WTC11 (cell line): ENCODE results near the gene FGF1.

ENCODE experiments used
- FOXP1 ChIP-seq: sonication (generic); formaldehyde crosslinking; IDR thresholded peaks from 2 replicates; pipeline ENCODE4 v1.8.0; 2022; ENCODE audit warnings: missing genetic modification reagents, mild to moderate bottlenecking, moderate library complexity, borderline replicate concordance
- IRF2 ChIP-seq: sonication (generic); formaldehyde crosslinking; IDR thresholded peaks from 2 replicates; pipeline ENCODE4 v1.8.0; 2022; ENCODE audit warnings: low read depth, missing genetic modification reagents, borderline replicate concordance
- MXD4 ChIP-seq: fragments of 250-450 bp; sonication (Bioruptor Pico); IDR thresholded peaks from 2 replicates; pipeline ENCODE4 v1.8.0; 2021; ENCODE audit warnings: mild to moderate bottlenecking, moderate library complexity, borderline replicate concordance
- OVOL2 ChIP-seq: fragments of 250-450 bp; sonication (Bioruptor Pico); IDR thresholded peaks from 2 replicates; pipeline ENCODE4 v1.9.0; 2021; ENCODE audit warnings: mild to moderate bottlenecking, borderline replicate concordance
- TEAD1 ChIP-seq: sonication (generic); formaldehyde crosslinking; IDR thresholded peaks from 2 replicates; pipeline ENCODE4 v1.8.0; 2022; ENCODE audit warnings: mild to moderate bottlenecking, missing genetic modification reagents
- ZNF416 ChIP-seq: fragments of 250-450 bp; sonication (Bioruptor Pico); IDR thresholded peaks from 2 replicates; pipeline ENCODE4 v1.9.0; 2021; ENCODE audit warnings: mild to moderate bottlenecking, inconsistent platforms
- TF ChIP-seq, protein P1 (sequence below): sonication (generic); formaldehyde crosslinking; IDR thresholded peaks from 2 replicates; pipeline ENCODE4 v1.8.1; 2022; ENCODE audit warnings: low read depth, mild to moderate bottlenecking, moderate library complexity, missing genetic modification reagents, borderline replicate concordance
- TF ChIP-seq, protein P2 (sequence below): fragments of 200-600 bp; IDR thresholded peaks from 2 replicates; pipeline ENCODE4 v1.8.0; 2022; ENCODE audit warnings: antibody characterized with exemption
- TF ChIP-seq, protein P3 (sequence below): sonication (generic); formaldehyde crosslinking; IDR thresholded peaks from 2 replicates; pipeline ENCODE4 v1.8.0; 2022; ENCODE audit warnings: mild to moderate bottlenecking, missing genetic modification reagents
- TF ChIP-seq, protein P4 (sequence below): sonication (generic); formaldehyde crosslinking; IDR thresholded peaks from 2 replicates; pipeline ENCODE4 v1.8.1; 2023; ENCODE audit warnings: mild to moderate bottlenecking, missing genetic modification reagents, moderate library complexity
- TF ChIP-seq, protein P5 (sequence below): sonication (generic); formaldehyde crosslinking; IDR thresholded peaks from 2 replicates; pipeline ENCODE4 v1.8.0; 2022; ENCODE audit warnings: mild to moderate bottlenecking, missing genetic modification reagents
- TF ChIP-seq, protein P6 (sequence below): sonication (generic); formaldehyde crosslinking; IDR thresholded peaks from 2 replicates; pipeline ENCODE4 v1.8.0; 2022; ENCODE audit warnings: mild to moderate bottlenecking, missing genetic modification reagents
- TF ChIP-seq, protein P7 (sequence below): sonication (generic); formaldehyde crosslinking; IDR thresholded peaks from 2 replicates; pipeline ENCODE4 v1.8.1; 2023; ENCODE audit warnings: mild to moderate bottlenecking, missing genetic modification reagents
- TF ChIP-seq, protein P8 (sequence below): fragments of 250-450 bp; sonication (Bioruptor Pico); IDR thresholded peaks from 2 replicates; pipeline ENCODE4 v1.9.0; 2021; ENCODE audit warnings: mild to moderate bottlenecking

DNA sequence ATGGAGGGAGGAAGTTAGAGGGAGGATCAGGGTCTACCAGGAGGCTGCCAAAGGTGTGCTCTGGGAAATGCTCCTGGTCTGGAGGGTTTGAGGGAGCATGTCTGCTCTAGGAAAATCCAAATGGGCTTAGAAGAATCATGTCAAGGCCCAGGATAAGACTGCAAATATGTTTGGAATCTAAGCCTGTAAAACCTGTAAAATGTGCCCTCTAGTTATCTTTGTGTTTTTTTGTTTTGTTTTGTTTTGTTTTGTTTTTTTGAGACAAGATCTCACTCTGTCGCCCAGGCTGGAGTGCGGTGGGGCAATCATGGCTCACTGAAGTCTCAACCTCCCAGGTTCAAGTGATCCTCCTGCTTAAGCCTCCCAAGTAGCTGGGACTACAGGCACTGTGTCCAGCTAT lies 135.4 kb downstream of the FGF1 start:
- TF ChIP-seq, protein P1, sequence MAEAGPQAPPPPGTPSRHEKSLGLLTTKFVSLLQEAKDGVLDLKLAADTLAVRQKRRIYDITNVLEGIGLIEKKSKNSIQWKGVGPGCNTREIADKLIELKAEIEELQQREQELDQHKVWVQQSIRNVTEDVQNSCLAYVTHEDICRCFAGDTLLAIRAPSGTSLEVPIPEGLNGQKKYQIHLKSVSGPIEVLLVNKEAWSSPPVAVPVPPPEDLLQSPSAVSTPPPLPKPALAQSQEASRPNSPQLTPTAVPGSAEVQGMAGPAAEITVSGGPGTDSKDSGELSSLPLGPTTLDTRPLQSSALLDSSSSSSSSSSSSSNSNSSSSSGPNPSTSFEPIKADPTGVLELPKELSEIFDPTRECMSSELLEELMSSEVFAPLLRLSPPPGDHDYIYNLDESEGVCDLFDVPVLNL (CRISPR knock-in tag), result no peak
- TF ChIP-seq, protein P2, sequence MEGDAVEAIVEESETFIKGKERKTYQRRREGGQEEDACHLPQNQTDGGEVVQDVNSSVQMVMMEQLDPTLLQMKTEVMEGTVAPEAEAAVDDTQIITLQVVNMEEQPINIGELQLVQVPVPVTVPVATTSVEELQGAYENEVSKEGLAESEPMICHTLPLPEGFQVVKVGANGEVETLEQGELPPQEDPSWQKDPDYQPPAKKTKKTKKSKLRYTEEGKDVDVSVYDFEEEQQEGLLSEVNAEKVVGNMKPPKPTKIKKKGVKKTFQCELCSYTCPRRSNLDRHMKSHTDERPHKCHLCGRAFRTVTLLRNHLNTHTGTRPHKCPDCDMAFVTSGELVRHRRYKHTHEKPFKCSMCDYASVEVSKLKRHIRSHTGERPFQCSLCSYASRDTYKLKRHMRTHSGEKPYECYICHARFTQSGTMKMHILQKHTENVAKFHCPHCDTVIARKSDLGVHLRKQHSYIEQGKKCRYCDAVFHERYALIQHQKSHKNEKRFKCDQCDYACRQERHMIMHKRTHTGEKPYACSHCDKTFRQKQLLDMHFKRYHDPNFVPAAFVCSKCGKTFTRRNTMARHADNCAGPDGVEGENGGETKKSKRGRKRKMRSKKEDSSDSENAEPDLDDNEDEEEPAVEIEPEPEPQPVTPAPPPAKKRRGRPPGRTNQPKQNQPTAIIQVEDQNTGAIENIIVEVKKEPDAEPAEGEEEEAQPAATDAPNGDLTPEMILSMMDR, result no peak
- no peak for TF ChIP-seq MXD4
- TF ChIP-seq, protein P3, sequence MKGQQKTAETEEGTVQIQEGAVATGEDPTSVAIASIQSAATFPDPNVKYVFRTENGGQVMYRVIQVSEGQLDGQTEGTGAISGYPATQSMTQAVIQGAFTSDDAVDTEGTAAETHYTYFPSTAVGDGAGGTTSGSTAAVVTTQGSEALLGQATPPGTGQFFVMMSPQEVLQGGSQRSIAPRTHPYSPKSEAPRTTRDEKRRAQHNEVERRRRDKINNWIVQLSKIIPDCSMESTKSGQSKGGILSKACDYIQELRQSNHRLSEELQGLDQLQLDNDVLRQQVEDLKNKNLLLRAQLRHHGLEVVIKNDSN, result no peak
- TF ChIP-seq TEAD1 (CRISPR knock-in tag), result no peak
- TF ChIP-seq, protein P4, sequence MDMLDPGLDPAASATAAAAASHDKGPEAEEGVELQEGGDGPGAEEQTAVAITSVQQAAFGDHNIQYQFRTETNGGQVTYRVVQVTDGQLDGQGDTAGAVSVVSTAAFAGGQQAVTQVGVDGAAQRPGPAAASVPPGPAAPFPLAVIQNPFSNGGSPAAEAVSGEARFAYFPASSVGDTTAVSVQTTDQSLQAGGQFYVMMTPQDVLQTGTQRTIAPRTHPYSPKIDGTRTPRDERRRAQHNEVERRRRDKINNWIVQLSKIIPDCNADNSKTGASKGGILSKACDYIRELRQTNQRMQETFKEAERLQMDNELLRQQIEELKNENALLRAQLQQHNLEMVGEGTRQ, result no peak
- no peak for TF ChIP-seq OVOL2 (CRISPR knock-in tag)
- no peak for TF ChIP-seq IRF2 (CRISPR knock-in tag)
- TF ChIP-seq, protein P5, sequence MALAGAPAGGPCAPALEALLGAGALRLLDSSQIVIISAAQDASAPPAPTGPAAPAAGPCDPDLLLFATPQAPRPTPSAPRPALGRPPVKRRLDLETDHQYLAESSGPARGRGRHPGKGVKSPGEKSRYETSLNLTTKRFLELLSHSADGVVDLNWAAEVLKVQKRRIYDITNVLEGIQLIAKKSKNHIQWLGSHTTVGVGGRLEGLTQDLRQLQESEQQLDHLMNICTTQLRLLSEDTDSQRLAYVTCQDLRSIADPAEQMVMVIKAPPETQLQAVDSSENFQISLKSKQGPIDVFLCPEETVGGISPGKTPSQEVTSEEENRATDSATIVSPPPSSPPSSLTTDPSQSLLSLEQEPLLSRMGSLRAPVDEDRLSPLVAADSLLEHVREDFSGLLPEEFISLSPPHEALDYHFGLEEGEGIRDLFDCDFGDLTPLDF (CRISPR knock-in tag), result no peak
- no peak for TF ChIP-seq FOXP1 (CRISPR knock-in tag)
- TF ChIP-seq, protein P6, sequence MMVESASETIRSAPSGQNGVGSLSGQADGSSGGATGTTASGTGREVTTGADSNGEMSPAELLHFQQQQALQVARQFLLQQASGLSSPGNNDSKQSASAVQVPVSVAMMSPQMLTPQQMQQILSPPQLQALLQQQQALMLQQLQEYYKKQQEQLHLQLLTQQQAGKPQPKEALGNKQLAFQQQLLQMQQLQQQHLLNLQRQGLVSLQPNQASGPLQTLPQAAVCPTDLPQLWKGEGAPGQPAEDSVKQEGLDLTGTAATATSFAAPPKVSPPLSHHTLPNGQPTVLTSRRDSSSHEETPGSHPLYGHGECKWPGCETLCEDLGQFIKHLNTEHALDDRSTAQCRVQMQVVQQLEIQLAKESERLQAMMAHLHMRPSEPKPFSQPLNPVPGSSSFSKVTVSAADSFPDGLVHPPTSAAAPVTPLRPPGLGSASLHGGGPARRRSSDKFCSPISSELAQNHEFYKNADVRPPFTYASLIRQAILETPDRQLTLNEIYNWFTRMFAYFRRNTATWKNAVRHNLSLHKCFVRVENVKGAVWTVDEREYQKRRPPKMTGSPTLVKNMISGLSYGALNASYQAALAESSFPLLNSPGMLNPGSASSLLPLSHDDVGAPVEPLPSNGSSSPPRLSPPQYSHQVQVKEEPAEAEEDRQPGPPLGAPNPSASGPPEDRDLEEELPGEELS (CRISPR knock-in tag), result no peak
- TF ChIP-seq, protein P7, sequence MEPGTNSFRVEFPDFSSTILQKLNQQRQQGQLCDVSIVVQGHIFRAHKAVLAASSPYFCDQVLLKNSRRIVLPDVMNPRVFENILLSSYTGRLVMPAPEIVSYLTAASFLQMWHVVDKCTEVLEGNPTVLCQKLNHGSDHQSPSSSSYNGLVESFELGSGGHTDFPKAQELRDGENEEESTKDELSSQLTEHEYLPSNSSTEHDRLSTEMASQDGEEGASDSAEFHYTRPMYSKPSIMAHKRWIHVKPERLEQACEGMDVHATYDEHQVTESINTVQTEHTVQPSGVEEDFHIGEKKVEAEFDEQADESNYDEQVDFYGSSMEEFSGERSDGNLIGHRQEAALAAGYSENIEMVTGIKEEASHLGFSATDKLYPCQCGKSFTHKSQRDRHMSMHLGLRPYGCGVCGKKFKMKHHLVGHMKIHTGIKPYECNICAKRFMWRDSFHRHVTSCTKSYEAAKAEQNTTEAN, result no peak
- no peak for TF ChIP-seq ZNF416 (CRISPR knock-in tag)
- TF ChIP-seq, protein P8, sequence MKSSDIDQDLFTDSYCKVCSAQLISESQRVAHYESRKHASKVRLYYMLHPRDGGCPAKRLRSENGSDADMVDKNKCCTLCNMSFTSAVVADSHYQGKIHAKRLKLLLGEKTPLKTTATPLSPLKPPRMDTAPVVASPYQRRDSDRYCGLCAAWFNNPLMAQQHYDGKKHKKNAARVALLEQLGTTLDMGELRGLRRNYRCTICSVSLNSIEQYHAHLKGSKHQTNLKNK (CRISPR knock-in tag), result no peak
